Fibroblast of mammary gland (primary cell): Measurements from ENCODE around the gene SH3BGR.

Source experiments
- DNase-seq: peaks from one replicate; pipeline ENCODE4 v3.0.0-alpha.2; 2010; ENCODE audit warnings: low read depth
- H3K4me3 ChIP-seq: 2 replicates; pipeline ENCODE4 v1.5.1; 2011; ENCODE audit warnings: low read depth, mild to moderate bottlenecking, low read length, moderate library complexity; ENCODE audit not compliant: control insufficient read depth
- TF ChIP-seq, protein P1 (sequence below): conservative IDR thresholded peaks from 2 replicates; pipeline ENCODE4 v1.5.1; 2011; ENCODE audit warnings: low read depth, low read length, inconsistent platforms; ENCODE audit not compliant: control insufficient read depth, insufficient read depth

SH3BGR gene

GRCh38 chr21:39553331-39553730 lies 101.6 kb downstream of the SH3BGR start:
- no peak for DNase-seq
- H3K4me3 ChIP-seq = no peak overlapping the region

GRCh38 chr21:39555911-39556590 lies 104.3 kb downstream of the SH3BGR start:
- TF ChIP-seq, protein P1, sequence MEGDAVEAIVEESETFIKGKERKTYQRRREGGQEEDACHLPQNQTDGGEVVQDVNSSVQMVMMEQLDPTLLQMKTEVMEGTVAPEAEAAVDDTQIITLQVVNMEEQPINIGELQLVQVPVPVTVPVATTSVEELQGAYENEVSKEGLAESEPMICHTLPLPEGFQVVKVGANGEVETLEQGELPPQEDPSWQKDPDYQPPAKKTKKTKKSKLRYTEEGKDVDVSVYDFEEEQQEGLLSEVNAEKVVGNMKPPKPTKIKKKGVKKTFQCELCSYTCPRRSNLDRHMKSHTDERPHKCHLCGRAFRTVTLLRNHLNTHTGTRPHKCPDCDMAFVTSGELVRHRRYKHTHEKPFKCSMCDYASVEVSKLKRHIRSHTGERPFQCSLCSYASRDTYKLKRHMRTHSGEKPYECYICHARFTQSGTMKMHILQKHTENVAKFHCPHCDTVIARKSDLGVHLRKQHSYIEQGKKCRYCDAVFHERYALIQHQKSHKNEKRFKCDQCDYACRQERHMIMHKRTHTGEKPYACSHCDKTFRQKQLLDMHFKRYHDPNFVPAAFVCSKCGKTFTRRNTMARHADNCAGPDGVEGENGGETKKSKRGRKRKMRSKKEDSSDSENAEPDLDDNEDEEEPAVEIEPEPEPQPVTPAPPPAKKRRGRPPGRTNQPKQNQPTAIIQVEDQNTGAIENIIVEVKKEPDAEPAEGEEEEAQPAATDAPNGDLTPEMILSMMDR = no peak
- no peak overlapping the region for H3K4me3 ChIP-seq
- no peak for DNase-seq

More at GRCh38 chr21:39553331-39553730, 101.6 kb downstream of the SH3BGR start:
- TF ChIP-seq, protein P1 = no peak

DNA sequence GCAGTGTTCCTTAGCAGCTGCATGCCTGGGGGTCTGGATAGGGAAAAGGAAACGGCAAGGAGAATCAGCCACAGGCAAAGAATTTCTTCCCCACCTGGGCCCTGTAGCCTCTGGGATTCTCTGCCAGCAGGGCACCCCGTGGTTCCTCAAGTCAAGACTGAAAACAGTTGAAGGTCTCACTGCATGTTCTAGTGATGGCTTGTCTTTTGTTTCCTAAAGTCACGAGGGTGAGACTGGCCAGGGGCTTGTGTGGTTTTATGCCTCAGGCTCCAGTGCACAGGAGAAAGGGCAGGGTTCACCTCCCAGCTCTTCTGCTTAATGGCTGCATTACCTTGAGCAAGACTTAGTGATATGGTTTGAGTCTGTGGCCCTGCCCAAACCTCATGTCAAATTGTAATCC lies 107.7 kb downstream of the SH3BGR start:
- no peak overlapping the region for H3K4me3 ChIP-seq
- TF ChIP-seq, protein P1 = no peak

DNA sequence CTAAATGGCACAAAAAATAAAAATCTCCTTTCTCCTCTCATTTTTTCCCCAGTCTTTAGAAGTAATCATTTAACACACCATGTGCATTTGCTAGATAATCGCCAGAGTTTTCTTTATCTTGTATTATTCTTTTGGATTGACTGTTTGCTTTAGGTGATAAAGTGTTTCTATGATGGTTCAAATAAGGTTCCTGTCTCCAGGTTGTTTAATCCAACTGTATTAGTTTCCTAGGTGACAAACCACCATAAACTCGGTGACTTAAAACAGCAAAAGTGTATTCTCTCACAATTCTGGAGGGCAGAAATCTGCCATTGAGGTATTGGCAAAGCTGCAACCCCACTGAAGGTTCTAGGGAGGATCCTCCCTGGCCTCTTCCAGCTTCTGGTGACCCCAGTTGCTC lies 109.4 kb downstream of the SH3BGR start:
- DNase-seq = no peak
- H3K4me3 ChIP-seq = no peak overlapping the region
- TF ChIP-seq, protein P1 = no peak

More for the DNA sequence above, 107.7 kb downstream of the SH3BGR start:
- no peak for DNase-seq

- DNase-seq = no peak
- TF ChIP-seq, protein P1 = no peak
- H3K4me3 ChIP-seq = no peak overlapping the region
Observed at GRCh38 chr21:39562791-39563770, 111.3 kb downstream of the SH3BGR start.

- TF ChIP-seq, protein P1 = no peak
- H3K4me3 ChIP-seq = no peak overlapping the region
- no peak for DNase-seq
Observed at GRCh38 chr21:39564200-39564599, 112.4 kb downstream of the SH3BGR start.
